HG02763 (cell line): ENCODE measurements around the gene ATG5.
"Not testable (repeated sequence)": the region's sequence is repeated elsewhere in the genome, so short reads cannot be mapped to it uniquely, and the experiment has no call there.

Experiments
- ATAC-seq: cut with Tn5 transposase; IDR thresholded peaks from one replicate; pipeline ENCODE4 v1.9.1; 2021; ENCODE audit warnings: mild to moderate bottlenecking, moderate library complexity; ENCODE audit not compliant: unreplicated experiment

Gene ATG5

DNA sequence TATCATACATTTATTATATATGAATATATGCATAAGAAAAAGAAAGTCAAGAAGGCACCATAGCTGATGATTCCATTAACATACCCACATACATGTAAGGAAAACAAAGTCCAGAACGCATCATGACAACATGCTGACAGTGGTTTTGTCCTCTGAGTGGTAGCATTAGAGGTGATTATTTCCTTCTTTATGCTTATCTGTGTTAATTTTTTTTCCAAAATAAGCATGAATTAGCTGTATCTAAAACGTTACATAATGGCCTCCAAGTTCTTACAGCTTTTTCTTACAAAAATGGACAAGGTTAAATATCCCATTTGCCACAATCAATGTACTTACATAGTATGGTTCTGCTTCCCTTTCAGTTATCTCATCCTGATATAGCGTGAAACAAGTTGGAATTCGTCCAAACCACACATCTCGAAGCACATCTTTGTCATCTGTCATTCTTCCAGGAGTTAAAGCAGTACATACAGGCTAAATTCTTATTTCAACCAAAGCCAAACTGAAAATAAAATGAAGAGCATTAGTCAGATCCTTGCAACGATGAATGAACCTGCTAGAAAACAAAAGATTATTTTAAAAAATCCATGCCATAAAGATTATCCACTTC is 9.7 kb downstream of the ATG5 start:
- ATAC-seq, result no peak

DNA sequence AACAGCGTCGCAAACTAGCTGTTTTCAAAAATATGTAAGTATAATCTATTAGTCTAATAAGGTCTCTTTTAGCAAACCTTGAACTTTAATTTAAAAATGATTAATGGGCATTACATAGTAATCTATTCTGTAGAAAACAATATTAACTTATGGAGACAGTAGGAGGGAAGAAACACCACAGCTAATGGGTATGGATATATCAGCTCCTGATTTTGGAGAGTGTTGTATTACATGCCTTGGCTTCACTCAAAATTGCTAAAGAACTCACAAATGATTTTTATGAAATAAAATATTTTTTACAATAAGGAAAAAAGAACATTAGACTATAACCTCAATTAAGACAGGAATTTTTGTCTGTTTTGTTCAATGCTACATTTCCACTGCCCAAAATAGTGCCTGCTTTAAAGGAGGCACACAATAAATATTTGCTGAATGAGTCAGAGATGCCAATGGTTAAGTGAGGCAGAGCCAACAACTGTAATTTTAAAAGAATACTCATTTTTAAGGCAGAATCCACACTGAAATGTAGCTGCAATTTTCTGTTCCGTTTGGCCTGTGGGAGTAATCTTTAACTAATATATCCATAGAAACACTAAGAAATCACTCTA is 15.7 kb downstream of the ATG5 start:
- no peak for ATAC-seq

DNA sequence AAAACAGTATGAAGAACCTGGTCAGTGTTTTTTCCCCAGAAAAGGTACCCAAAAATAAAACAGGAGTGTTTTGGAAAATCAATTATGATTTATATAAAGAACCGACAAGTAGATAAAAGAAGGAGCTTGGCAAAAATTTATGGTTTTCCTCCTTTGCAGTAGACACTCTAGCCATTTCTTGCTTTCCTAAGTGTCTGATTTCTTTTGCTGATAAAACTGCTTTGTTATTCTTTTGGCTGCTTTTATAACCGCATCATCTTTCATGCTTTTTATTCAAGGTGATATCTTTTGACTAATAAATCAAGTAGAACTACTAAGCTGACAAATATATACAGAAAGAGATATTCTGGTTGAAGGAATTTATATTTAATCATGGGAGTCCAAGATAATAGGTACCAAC is 16.6 kb downstream of the ATG5 start:
- no peak for ATAC-seq

DNA sequence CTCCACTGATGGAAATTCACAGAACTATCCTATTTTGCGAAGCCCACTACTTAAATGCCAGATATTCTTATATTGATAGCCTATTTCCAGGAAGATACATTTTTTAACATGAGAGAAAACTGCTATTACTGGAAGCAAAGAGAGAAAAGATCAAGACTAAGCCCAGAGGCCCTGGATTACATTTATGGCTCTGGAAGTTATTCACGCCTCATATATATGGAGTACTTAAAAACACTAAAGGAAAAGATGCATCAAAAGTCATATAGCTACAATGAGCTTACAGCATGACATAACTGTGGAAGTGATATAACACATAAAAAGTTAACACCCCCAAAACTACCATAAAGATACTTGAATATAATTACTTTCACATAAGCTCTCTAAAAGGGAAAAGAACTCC is 19.8 kb downstream of the ATG5 start:
- no peak for ATAC-seq

DNA sequence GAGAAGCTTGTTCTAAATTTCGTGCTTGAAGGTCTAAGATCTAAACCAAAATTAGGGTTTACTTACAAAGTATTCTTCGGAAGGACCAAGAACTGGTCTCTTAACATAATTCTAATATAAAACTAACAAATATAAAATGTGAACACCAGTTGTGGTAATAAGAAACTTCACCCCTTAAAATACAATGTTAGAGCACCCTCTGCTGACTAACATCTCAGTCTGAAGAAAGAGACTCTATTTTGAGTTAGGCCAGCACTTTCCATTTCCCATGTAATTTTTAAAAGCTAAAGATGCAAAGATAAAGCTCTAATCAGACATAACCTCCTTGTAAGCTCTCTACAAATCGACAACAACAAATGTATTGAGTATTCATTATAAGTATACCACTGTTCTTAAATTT is 24.6 kb downstream of the ATG5 start:
- ATAC-seq, result no peak

DNA sequence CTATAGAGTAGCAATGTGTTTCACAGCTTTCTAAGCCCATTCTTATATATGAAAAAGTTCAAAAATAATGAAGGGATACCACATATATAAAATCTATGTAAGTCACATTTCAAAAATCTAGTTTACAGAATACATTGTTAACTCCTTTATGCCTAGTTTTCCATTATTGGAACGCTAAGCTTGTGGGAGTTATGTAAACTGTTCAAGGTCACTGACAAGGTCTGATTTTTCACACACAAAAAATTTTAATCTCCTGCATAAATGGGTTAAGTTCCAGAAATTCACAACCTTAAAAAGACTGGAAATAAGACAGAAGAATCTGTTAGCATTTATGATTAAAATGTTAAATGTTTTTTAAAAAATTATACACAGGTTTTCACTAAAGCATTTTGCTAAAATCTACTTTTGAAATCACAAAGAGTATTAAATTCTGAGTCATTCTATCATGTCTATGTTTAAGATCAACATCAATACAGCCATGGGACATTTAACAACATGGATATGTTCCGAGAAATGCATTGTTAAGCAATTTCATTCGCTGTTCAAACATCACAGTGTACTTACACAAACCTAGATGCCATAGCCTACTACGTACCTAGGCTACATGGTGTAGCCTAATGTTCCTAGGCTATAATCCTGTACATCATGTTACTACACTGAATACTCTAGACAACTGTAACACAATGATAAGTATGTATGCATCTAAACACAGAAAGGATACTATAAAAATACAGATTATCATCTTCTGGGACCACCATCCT is 25.4 kb downstream of the ATG5 start:
- ATAC-seq, result no peak

DNA sequence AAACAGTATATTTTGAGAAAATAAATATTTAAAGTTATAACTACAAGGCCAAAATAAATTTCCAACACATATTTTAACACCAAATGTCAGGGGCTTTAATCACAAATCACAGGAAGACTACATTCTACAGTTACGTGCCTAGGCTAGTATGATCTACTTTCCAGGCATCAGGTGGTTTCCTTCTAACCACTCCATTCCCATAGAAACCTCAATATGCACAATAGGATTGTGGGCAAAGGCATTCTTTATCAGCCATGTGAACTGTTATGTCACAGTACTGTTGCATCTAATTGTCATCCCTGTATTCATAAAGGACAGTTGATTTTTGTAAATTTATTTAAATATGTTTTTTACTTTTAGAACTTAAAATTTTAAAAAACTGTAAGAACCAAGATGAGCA is 32.4 kb downstream of the ATG5 start:
- no peak for ATAC-seq

DNA sequence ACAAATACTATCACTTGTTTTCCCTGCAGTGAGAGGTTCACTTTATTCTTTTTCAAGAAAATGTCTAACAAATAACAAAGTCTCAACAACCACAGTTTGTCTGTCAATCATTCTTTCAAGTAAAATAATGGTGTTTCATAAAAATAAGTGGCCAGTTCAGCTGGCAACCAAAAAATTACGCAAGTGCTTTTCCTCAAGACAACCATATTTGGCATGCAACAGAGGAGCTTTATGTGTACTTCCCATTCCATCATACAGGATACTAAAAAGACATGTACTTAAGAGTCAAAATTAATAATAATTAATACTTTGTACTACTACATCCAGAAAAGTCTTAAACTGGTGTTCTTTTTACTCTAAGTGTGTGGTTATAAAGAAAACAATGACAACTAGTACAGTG is 34.6 kb downstream of the ATG5 start:
- ATAC-seq, result no peak

DNA sequence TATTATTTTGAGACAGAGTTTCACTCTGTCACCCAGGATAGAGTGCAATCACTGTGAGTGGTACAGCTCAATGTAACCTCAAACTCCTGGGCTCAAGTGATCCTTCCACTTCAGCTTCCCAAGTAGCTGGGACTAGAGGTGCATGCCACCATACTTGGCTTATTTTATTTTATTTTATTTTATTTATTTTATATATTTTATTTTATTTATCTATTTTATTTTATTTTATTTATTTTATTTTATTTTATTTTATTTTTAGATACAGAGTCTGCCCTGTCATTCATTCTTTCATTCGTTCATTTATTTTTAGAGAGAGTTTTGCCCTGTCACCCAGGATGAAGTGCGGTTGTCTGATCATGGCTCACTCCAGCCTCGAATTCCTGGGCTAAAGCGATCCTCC is 35.5 kb downstream of the ATG5 start:
- no peak for ATAC-seq

DNA sequence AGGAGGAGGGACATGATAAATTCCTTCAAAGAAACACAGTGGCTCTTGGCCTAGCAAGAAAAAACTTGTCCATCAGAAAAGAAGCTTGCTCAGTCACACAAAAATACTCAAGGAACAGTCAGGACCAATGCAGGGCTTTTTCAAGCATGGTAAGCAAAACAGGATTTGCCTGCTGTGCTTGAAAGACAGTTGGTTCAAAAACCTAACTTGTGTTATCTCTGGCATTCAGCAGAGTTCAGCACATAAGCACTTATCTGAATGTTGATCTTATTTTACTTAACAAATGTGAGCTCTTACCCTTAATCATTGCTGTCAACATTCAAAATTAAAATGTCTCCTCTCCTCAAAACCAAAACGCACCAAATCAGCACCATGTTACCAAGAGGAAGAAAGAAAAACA is 38.3 kb downstream of the ATG5 start:
- ATAC-seq, result no peak

DNA sequence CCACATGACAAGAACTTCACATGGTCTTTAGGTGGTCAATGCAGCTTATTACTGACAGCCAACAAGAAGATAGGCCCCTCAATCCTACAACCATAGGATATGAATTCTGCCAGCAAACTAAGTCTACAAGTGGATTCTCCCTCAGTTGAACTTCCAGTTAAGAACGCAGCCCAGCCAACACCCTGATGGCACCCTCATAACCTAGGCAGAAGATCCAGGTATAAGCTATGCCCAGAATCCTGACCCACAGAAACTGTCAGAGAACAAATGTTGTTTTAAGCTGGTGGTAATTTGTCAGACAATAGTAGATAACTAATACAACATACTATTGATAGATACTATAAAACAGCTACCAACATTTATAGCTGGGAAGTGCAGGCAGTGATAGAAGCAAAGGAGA is 38.8 kb downstream of the ATG5 start:
- ATAC-seq, result no peak

DNA sequence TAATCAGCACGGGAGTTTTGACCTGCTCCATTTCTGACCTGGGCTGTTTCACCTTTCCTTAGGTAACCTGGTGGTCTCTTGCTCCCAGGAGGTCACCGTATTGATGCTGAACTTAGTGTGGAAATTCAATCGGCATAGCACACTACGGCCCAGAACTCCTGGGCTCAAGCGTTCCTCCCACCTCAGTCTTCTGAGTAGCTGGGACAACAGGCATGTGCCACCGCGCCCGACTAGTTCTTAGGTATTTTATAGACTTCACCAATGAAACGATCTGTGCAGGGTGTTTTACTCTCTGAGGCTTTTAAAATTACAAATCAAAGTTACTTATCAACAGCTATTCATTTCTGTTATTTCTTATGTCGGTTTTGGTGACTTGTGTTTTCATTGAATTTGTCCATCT is 42.1 kb downstream of the ATG5 start:
- no peak for ATAC-seq

DNA sequence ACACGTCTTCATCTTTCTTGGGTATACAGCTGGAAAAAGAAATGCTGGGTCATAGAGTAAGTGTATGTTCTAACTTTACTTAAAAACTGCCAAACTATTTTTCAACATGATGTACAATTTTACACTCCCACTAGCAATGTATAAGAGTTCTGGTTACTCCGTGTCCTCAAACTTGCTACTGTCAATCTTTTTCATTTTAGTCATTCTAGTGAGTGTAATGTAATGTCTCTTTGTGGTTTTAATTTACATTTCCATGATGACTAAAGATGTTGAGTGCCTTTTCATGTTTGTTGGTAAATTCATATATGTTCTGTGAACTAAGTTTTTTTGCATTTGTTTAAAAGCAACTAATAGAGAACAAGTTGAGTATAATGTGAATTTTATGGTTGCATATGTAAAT is 43.9 kb downstream of the ATG5 start:
- no peak for ATAC-seq

DNA sequence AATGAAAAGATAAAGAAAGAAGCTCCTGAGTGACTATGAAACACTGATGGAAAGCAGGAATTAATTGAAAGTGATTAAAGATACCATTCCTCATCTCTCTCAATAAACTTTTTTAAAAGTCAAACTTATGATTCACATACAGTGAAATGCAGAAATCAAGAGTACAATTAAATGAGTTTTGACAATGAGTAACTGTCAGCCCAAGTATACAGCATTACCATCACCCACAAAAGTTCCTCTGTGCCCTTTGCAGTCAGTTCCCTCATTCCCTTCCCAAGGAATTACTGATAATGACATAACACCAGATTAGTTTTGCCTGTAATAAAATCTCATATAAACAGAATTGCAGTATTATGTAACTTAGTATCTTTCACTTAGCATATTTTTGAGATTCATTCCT is 44.5 kb downstream of the ATG5 start:
- no peak for ATAC-seq

DNA sequence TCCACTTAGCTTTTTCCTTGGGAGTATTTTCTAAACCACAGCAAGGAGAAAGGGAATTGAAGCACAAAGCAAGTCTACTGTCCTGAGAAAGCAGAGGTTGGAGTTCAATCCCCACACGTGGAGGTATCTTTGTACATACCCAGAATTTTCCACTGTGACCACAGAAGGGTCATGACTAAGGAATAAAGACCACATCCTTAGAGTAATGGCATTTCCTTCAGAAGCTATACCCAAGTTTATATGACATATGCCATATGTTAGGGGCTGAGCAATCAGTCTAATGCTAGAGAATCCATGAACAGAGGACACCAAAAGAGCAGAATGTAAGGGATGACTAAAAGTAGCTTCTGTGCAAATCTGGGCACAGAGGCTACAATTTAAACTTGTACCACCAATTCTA is 46.4 kb downstream of the ATG5 start:
- ATAC-seq, result no peak

DNA sequence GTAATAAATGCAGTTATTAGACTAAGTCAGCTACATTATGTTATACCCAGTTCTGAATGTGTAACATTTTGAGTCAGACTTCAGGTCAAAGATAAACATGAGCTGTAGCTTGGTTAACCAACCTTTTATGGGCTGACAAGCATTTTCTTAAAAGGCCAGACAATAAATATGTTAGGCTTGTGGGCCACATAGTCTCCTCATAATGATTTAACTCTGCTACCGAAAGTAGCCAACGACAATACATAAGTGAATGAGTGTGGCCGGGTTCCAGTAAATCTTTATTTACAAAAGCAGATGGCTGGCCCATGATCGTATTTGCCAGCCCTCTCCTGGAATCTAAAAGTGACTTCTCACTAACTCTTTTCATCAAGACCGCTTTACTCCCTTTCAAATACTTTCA is 49.9 kb downstream of the ATG5 start:
- ATAC-seq, result no peak

DNA sequence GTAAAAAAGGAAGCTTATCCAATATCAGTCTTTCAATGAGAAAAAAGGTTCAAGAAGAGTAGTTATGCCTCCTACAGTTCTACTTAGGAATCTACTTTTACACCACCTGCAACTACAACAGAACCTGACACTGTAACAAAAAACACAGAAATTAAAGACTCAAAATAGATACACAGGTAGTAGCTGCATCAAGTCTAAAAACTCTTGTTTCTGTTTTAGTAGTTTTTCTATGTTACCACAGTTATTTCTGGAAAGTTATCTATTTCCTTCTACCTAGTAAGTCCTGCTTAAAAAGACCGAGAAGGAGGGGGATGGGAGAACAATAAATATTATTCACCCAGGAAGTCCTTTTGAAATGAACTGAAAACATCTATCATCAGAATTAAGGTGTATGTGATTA is 52.5 kb downstream of the ATG5 start:
- peak; percentile 64 for ATAC-seq

DNA sequence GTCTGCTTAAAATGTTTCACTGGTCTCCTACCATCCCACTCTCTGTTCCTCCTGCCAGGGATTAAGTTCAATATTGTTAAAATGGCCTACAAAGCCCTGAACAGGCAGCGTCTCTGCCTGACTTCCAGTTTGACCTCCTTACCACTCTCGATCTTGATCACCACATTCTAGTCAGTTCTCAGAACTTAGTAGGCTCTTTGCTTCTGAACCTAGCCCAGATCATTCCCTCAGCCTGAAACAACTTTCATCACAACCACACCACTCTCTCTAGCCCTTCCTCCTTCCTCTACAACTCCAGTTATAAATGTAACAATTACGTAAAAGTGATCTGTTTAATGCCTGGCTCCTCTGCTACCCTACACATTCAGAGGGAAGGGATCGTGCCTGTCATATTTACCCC is 53.3 kb downstream of the ATG5 start:
- no peak for ATAC-seq

DNA sequence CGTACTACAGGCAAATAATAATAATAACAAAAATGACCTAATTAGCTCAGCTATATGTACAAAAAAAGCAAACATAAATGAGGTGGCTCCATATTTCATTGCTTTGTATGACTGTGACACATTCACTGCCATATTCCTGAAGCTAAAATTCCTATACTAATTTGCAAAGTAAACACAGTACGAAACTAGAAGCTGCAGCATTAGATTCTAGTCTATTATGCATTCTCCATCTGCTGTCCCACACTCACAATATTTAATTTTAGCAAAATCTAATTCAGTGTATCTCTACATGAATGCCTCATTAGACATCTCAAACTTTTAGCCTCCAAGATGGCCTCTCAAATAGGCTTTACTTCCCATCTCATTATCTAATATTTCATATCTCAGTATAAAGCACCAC is 55.1 kb downstream of the ATG5 start:
- no peak for ATAC-seq

DNA sequence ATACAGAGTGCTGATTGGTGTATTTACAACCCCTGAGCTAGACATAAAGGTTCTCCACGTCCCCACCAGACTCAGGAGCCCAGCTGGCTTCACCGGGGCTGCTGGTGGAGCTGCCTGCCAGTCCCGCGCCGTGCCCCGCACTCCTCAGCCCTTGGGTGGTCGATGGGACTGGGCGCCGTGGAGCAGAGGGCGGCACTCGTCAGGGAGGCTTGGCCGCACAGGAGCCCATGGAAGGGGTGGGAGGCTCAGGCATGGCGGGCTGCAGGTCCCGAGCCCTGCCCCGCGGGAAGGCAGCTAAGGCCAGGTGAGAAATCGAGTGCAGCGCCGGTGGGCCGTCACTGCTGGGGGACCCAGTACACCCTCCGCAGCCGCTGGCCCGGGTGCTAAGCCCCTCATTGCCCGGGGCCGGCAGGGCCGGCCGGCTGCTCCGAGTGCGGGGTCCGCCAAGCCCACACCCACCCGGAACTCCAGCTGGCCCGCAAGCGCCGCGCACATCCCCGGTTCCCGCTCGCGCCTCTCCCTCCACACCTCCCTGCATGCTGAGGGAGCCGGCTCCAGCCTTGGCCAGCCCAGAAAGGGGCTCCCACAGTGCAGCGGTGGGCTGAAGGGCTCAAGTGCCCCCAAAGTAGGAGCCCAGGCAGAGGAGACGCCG is 56.2 kb downstream of the ATG5 start:
- ATAC-seq, result not testable (repeated sequence)

DNA sequence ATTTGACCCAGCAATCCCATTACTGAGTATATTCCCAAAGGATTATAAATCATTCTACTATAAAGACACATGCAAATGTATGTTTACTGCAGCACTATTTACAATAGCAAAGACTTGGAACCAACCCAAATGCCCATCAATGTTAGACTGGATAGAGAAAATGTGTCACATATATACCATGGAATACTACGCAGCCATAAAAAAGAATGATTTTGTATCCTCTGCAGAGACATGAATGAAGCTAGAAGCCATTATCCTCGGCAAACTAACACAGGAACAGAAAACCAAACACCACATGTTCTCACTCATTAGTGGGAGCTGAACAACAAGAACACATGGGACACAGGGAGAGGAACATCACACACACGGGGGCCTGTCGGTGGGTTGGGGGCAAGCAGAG is 57.1 kb downstream of the ATG5 start:
- ATAC-seq, result not testable (repeated sequence)

DNA sequence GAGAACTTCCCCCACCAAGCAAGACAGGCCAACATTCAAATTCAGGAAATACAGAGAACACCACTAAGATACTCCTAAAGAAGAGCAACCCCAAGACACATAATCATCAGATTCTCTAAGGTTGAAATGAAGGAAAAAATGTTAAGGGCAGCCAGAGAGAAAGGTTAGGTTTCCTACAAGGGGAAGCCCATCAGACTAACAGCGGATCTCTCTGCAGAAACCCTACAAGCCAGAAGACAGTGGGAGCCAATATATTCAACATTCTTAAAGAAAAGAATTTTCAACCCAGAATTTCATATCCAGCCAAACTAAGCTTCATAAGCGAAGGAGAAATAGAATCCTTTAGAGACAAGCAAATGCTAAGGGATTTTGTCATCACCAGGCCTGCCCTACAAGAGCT is 61.1 kb downstream of the ATG5 start:
- not testable (repeated sequence) for ATAC-seq
